ENCODE measurements around the gene TRIM13. TPM values are rescaled to one million over a fixed set of nuclear protein-coding genes. Genes with fewer than 3 reads are reported as not detected.

TRIM13 gene
- total and polyA plus RNA-seq, 2 of the 13 experiments (the other 11 are each of a cell fraction or from before 2014, with no cell fraction given): 22.0 to 24.4 TPM

DNA sequence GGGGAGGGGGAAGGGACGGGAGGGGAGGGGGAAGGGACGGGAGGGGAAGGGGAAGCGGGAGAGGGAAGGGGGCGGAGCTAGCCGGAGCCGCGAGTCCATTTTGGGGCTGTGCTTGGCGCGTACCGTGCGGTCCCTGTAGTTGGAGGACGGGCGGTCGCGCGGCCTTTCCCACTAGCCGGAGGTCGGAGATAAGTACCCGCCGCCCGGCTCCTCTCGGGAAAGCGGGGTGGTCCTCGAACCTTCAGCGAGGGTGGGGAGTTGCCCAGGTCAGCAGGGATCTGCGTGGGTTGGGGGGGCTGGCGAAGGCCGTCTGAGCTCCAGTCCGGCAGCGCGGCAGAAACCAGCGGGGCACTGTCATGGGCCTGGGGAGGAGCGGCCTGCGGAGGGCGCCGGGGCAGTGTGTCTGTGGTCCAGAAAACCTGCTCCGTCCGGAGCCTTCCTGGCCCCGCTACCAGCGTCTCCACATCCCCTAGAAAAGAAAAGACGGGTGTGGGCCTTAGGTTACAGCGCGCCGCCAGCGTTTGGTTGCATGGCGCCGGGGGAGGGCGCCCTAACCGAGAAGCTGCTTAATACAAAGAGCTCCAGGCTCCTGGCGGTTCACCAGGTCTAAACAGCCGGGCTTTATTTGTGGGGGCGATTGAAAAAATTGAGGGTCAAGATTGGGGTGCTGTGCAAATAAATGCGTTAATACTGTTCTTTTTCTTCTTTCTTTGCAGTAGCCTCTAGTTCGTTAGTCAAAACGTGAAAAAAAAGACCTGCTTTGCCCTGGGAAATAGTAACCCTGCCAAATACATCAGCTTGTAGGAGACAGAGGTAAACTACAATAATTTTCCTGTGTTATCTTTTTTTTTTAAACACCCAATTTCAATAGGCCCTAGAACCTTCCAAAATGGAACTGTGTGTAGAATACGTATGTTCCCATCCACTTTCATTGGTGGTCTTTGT, at the start of gene TRIM13 (continued):
- TF ChIP-seq GABPB1 (CRISPR knock-in tag; IDR thresholded peaks at IDR 0.05) (peak; percentile 45), TP53 (CRISPR knock-in tag; conservative IDR thresholded peaks at IDR 0.05) (no peak), ZNF232 (CRISPR knock-in tag; IDR thresholded peaks at IDR 0.05; ENCODE audit: borderline replicate concordance) (peak; percentile 61; the same call in 1 of the 2 replicates), POLR2AphosphoS5 (IDR thresholded peaks at IDR 0.05; ENCODE audit: low read depth, low read length) (peak; percentile 79), TCF7L2 (IDR thresholded peaks at IDR 0.05; ENCODE audit: low read depth, low read length) (no peak), SNRNP70 (IDR thresholded peaks at IDR 0.05; ENCODE audit: low read depth, low read length) (no peak), ATM (IDR thresholded peaks at IDR 0.05; ENCODE audit: borderline replicate concordance) (no peak), TRIM24 (CRISPR knock-in tag; IDR thresholded peaks at IDR 0.05) (no peak), ZFY (CRISPR knock-in tag; IDR thresholded peaks at IDR 0.05) (peak; percentile 89), HOXA3 (CRISPR knock-in tag; IDR thresholded peaks at IDR 0.05) (peak; percentile 18; the same call in 1 of the 2 replicates), DNMT1 (CRISPR knock-in tag; IDR thresholded peaks at IDR 0.05) (no peak), AGO1 (IDR thresholded peaks at IDR 0.05; ENCODE audit: low read depth, low read length, poor library complexity, severe bottlenecking) (no peak), IRF2 (CRISPR knock-in tag; IDR thresholded peaks at IDR 0.05) (no peak), BRCA1 (CRISPR knock-in tag; IDR thresholded peaks at IDR 0.05) (peak; percentile 69)
- TF ChIP-seq, protein P1, sequence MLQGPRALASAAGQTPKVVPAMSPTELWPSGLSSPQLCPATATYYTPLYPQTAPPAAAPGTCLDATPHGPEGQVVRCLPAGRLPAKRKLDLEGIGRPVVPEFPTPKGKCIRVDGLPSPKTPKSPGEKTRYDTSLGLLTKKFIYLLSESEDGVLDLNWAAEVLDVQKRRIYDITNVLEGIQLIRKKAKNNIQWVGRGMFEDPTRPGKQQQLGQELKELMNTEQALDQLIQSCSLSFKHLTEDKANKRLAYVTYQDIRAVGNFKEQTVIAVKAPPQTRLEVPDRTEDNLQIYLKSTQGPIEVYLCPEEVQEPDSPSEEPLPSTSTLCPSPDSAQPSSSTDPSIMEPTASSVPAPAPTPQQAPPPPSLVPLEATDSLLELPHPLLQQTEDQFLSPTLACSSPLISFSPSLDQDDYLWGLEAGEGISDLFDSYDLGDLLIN (CRISPR knock-in tag; IDR thresholded peaks at IDR 0.05; ENCODE audit: borderline replicate concordance): 0 out of 2 replicates have a peak, but pooled peaks have one; percentile 17
- TF ChIP-seq, protein P2, sequence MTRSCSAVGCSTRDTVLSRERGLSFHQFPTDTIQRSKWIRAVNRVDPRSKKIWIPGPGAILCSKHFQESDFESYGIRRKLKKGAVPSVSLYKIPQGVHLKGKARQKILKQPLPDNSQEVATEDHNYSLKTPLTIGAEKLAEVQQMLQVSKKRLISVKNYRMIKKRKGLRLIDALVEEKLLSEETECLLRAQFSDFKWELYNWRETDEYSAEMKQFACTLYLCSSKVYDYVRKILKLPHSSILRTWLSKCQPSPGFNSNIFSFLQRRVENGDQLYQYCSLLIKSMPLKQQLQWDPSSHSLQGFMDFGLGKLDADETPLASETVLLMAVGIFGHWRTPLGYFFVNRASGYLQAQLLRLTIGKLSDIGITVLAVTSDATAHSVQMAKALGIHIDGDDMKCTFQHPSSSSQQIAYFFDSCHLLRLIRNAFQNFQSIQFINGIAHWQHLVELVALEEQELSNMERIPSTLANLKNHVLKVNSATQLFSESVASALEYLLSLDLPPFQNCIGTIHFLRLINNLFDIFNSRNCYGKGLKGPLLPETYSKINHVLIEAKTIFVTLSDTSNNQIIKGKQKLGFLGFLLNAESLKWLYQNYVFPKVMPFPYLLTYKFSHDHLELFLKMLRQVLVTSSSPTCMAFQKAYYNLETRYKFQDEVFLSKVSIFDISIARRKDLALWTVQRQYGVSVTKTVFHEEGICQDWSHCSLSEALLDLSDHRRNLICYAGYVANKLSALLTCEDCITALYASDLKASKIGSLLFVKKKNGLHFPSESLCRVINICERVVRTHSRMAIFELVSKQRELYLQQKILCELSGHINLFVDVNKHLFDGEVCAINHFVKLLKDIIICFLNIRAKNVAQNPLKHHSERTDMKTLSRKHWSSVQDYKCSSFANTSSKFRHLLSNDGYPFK (CRISPR knock-in tag; IDR thresholded peaks at IDR 0.05; ENCODE audit: borderline replicate concordance): peak; percentile 50; the same call in 1 of the 2 replicates
- TF ChIP-seq, protein P3, sequence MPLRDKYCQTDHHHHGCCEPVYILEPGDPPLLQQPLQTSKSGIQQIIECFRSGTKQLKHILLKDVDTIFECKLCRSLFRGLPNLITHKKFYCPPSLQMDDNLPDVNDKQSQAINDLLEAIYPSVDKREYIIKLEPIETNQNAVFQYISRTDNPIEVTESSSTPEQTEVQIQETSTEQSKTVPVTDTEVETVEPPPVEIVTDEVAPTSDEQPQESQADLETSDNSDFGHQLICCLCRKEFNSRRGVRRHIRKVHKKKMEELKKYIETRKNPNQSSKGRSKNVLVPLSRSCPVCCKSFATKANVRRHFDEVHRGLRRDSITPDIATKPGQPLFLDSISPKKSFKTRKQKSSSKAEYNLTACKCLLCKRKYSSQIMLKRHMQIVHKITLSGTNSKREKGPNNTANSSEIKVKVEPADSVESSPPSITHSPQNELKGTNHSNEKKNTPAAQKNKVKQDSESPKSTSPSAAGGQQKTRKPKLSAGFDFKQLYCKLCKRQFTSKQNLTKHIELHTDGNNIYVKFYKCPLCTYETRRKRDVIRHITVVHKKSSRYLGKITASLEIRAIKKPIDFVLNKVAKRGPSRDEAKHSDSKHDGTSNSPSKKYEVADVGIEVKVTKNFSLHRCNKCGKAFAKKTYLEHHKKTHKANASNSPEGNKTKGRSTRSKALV (CRISPR knock-in tag; IDR thresholded peaks at IDR 0.05): 0 out of 2 replicates have a peak, but pooled peaks have one; percentile 56
- TF ChIP-seq, protein P4, sequence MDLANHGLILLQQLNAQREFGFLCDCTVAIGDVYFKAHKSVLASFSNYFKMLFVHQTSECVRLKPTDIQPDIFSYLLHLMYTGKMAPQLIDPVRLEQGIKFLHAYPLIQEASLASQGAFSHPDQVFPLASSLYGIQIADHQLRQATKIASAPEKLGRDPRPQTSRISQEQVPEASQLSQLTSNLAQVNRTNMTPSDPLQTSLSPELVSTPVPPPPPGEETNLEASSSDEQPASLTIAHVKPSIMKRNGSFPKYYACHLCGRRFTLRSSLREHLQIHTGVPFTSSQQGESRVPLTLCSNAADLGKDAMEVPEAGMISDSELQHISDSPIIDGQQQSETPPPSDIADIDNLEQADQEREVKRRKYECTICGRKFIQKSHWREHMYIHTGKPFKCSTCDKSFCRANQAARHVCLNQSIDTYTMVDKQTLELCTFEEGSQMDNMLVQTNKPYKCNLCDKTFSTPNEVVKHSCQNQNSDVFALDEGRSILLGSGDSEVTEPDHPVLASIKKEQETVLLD (CRISPR knock-in tag; IDR thresholded peaks at IDR 0.05; ENCODE audit: low read depth): peak; percentile 8; the same call in 1 of the 2 replicates
- TF ChIP-seq, protein P5, sequence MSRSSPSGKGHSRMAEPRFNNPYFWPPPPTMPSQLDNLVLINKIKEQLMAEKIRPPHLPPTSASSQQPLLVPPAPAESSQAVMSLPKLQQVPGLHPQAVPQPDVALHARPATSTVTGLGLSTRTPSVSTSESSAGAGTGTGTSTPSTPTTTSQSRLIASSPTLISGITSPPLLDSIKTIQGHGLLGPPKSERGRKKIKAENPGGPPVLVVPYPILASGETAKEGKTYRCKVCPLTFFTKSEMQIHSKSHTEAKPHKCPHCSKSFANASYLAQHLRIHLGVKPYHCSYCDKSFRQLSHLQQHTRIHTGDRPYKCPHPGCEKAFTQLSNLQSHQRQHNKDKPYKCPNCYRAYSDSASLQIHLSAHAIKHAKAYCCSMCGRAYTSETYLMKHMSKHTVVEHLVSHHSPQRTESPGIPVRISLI (CRISPR knock-in tag; IDR thresholded peaks at IDR 0.05; ENCODE audit: borderline replicate concordance): peak; percentile 30; the same call in 1 of the 2 replicates
